Forelimb muscle (tissue), 1 donor: Measurements from ENCODE around the gene CELF4. TPM values are rescaled to one million over a fixed set of nuclear protein-coding genes. Genes with fewer than 3 reads are reported as not detected.

Source experiments
- DNase-seq: peaks from one replicate; pipeline ENCODE4 v3.0.0-alpha.2; 2013; ENCODE audit warnings: low read depth
- polyA plus RNA-seq: library from polyadenylated mRNA; unstranded; fragments of 120-200 nt; gene quantifications from one replicate; pipeline ENCODE4 v1.2.1, GENCODE V29; 2013; ENCODE audit not compliant: insufficient read length

Gene CELF4
- polyA plus RNA-seq, 1 donor, result 1.1 TPM

- DNase-seq, result no peak
These were observed 246.9 kb downstream of the CELF4 start for GRCh38 chr18:37318360-37319355.

- DNase-seq, result no peak
These were observed 248.1 kb downstream of the CELF4 start for GRCh38 chr18:37317486-37317885.

GRCh38 chr18:37316468-37316867 lies 249.1 kb downstream of the CELF4 start:
- no peak for DNase-seq

GRCh38 chr18:37315935-37316334 lies 249.7 kb downstream of the CELF4 start:
- no peak for DNase-seq

- no peak for DNase-seq
These were observed 251.1 kb downstream of the CELF4 start for GRCh38 chr18:37314534-37314933.

- no peak for DNase-seq
These were observed 252.0 kb downstream of the CELF4 start for GRCh38 chr18:37313624-37314023.

GRCh38 chr18:37309861-37310260 lies 255.7 kb downstream of the CELF4 start:
- DNase-seq, result no peak

GRCh38 chr18:37309059-37309458 lies 256.5 kb downstream of the CELF4 start:
- no peak for DNase-seq

- no peak for DNase-seq
These were observed 258.4 kb downstream of the CELF4 start for GRCh38 chr18:37307181-37307580.

GRCh38 chr18:37306432-37306831 lies 259.2 kb downstream of the CELF4 start:
- DNase-seq, result no peak

GRCh38 chr18:37305066-37305465 lies 260.5 kb downstream of the CELF4 start:
- no peak for DNase-seq

GRCh38 chr18:37304012-37304680 lies 261.5 kb downstream of the CELF4 start:
- DNase-seq, result no peak

GRCh38 chr18:37303009-37303408 lies 262.6 kb downstream of the CELF4 start:
- no peak for DNase-seq

- DNase-seq, result no peak
These were observed 263.1 kb downstream of the CELF4 start for GRCh38 chr18:37302519-37302918.

- DNase-seq, result peak; percentile 90
These were observed 265.9 kb downstream of the CELF4 start for GRCh38 chr18:37299471-37300304.

- DNase-seq, result no peak
These were observed 266.8 kb downstream of the CELF4 start for GRCh38 chr18:37298816-37299215.

GRCh38 chr18:37297106-37297505 lies 268.5 kb downstream of the CELF4 start:
- no peak for DNase-seq

GRCh38 chr18:37294951-37295350 lies 270.6 kb downstream of the CELF4 start:
- DNase-seq, result no peak

- no peak for DNase-seq
These were observed 272.2 kb downstream of the CELF4 start for GRCh38 chr18:37293359-37293758.

- no peak for DNase-seq
These were observed 276.2 kb downstream of the CELF4 start for GRCh38 chr18:37289423-37289822.

GRCh38 chr18:37287601-37288000 lies 278.0 kb downstream of the CELF4 start:
- no peak for DNase-seq

- DNase-seq, result no peak
These were observed 278.8 kb downstream of the CELF4 start for GRCh38 chr18:37286801-37287200.
